Activated T-cell treated with anti-CD3 and anti-CD28 coated beads, Interleukin-2, amount 50 U/mL, for 4 hours (primary cell): Measurements from ENCODE around the gene PEG3. TPM values are rescaled to one million over a fixed set of nuclear protein-coding genes. Genes with fewer than 3 reads are reported as not detected.
"Not testable (repeated sequence)": the region's sequence is repeated elsewhere in the genome, so short reads cannot be mapped to it uniquely, and the experiment has no call there.

Source experiments
- ATAC-seq, 2 donors: fragments of 200-7000 bp; cut with Tn5 transposase; one replicate each; pipeline ENCODE4 v1.10.0; 2021
- DNase-seq: peaks from one replicate; pipeline ENCODE4 v3.0.0-alpha.2; 2020
- H3K27me3 Mint-ChIP-seq: one replicate; pipeline ENCODE4 v1.8.0; 2021; ENCODE audit warnings: low read depth, mixed read lengths
- H3K36me3 Mint-ChIP-seq: one replicate; pipeline ENCODE4 v1.8.0; 2022; ENCODE audit warnings: mixed read lengths; ENCODE audit not compliant: insufficient read depth
- H3K4me1 Mint-ChIP-seq: one replicate; pipeline ENCODE4 v1.8.0; 2021; ENCODE audit warnings: low read depth, mixed read lengths
- H3K4me3 Mint-ChIP-seq: one replicate; pipeline ENCODE4 v1.8.0; 2021; ENCODE audit warnings: mild to moderate bottlenecking, moderate library complexity, mixed read lengths
- H3K9me3 Mint-ChIP-seq: one replicate; pipeline ENCODE4 v1.8.0; 2021; ENCODE audit warnings: mixed read lengths
- total RNA-seq, 3 donors: library from RNA; stranded (reverse); gene quantifications; one replicate each; pipeline ENCODE4 v1.2.1, GENCODE V29; 2021

PEG3 gene
- total RNA-seq, 3 donors from 2014 or later, result 0.11 to 0.27 (median 0.18) TPM

- no peaks in the 10 kb centered on the region for H3K27me3 Mint-ChIP-seq
- H3K36me3 Mint-ChIP-seq, result no peaks in the 10 kb centered on the region
- DNase-seq (no peak), ATAC-seq (no peak)
- peaks cover 34% of the 10 kb centered on the region for H3K9me3 Mint-ChIP-seq
- no peaks in the 10 kb centered on the region for H3K4me1 Mint-ChIP-seq
- H3K4me3 Mint-ChIP-seq, result no peak overlapping the region
These were observed 17.5 kb upstream of the PEG3 start for GRCh38 chr19:56858026-56858425.

- DNase-seq (no peak), ATAC-seq (no peak)
- Mint-ChIP-seq H3K4me1 (no peaks in the 10 kb centered on the region), H3K27me3 (no peaks in the 10 kb centered on the region), H3K36me3 (no peaks in the 10 kb centered on the region), H3K9me3 (peaks cover 39% of the 10 kb centered on the region), H3K4me3 (no peak overlapping the region)
These were observed 16.3 kb upstream of the PEG3 start for GRCh38 chr19:56856822-56857221.

GRCh38 chr19:56852361-56852760 lies 11.8 kb upstream of the PEG3 start:
- not testable (repeated sequence) for DNase-seq, ATAC-seq, H3K36me3 Mint-ChIP-seq, H3K27me3 Mint-ChIP-seq, H3K4me1 Mint-ChIP-seq, H3K4me3 Mint-ChIP-seq
- peaks cover 39% of the 10 kb centered on the region for H3K9me3 Mint-ChIP-seq

GRCh38 chr19:56848166-56848565 lies 7.6 kb upstream of the PEG3 start:
- peaks cover 32% of the 10 kb centered on the region for H3K9me3 Mint-ChIP-seq
- H3K27me3 Mint-ChIP-seq, result no peaks in the 10 kb centered on the region
- H3K36me3 Mint-ChIP-seq, result no peaks in the 10 kb centered on the region
- no peak overlapping the region for H3K4me3 Mint-ChIP-seq
- ATAC-seq (no peak), DNase-seq (no peak)
- no peaks in the 10 kb centered on the region for H3K4me1 Mint-ChIP-seq

- no peak for DNase-seq
- H3K4me3 Mint-ChIP-seq, result no peak overlapping the region
- no peaks in the 10 kb centered on the region for H3K36me3 Mint-ChIP-seq
- no peaks in the 10 kb centered on the region for H3K4me1 Mint-ChIP-seq
- H3K9me3 Mint-ChIP-seq, result peaks cover 20% of the 10 kb centered on the region
- ATAC-seq, result no peak
- peaks cover 14% of the 10 kb centered on the region for H3K27me3 Mint-ChIP-seq
These were observed 1.9 kb upstream of the PEG3 start for GRCh38 chr19:56842412-56842811.

GRCh38 chr19:56841193-56841543 lies 642 bp upstream of the PEG3 start:
- Mint-ChIP-seq H3K4me1 (no peaks in the 10 kb centered on the region), H3K36me3 (no peaks in the 10 kb centered on the region), H3K4me3 (no peak overlapping the region), H3K27me3 (peaks cover 18% of the 10 kb centered on the region), H3K9me3 (peaks cover 24% of the 10 kb centered on the region)
- no peak for DNase-seq
- no peak for ATAC-seq

GRCh38 chr19:56839652-56840450 lies 675 bp downstream of the PEG3 start:
- H3K9me3 Mint-ChIP-seq, result peaks cover 31% of the 10 kb centered on the region
- ATAC-seq (no peak), DNase-seq (no peak)

GRCh38 chr19:56838909-56839651 lies 1.4 kb downstream of the PEG3 start:
- H3K4me3 Mint-ChIP-seq, result no peak overlapping the region
- peaks cover 37% of the 10 kb centered on the region for H3K9me3 Mint-ChIP-seq
- peaks cover 22% of the 10 kb centered on the region for H3K27me3 Mint-ChIP-seq
- ATAC-seq (peak in 1 of 2 donors; percentile 14), DNase-seq (no peak)
- no peaks in the 10 kb centered on the region for H3K36me3 Mint-ChIP-seq
- H3K4me1 Mint-ChIP-seq, result no peaks in the 10 kb centered on the region

More at GRCh38 chr19:56839652-56840450, 675 bp downstream of the PEG3 start:
- no peak overlapping the region for H3K4me3 Mint-ChIP-seq
- peaks cover 22% of the 10 kb centered on the region for H3K27me3 Mint-ChIP-seq
- H3K36me3 Mint-ChIP-seq, result no peaks in the 10 kb centered on the region
- H3K4me1 Mint-ChIP-seq, result no peaks in the 10 kb centered on the region

- H3K4me1 Mint-ChIP-seq, result no peaks in the 10 kb centered on the region
- H3K4me3 Mint-ChIP-seq, result no peak overlapping the region
- H3K27me3 Mint-ChIP-seq, result peaks cover 22% of the 10 kb centered on the region
- no peaks in the 10 kb centered on the region for H3K36me3 Mint-ChIP-seq
- ATAC-seq (no peak), DNase-seq (no peak)
- H3K9me3 Mint-ChIP-seq, result peaks cover 39% of the 10 kb centered on the region
These were observed 2.3 kb downstream of the PEG3 start for GRCh38 chr19:56838024-56838908.

GRCh38 chr19:56837492-56838023 lies 3.0 kb downstream of the PEG3 start:
- no peak for ATAC-seq
- Mint-ChIP-seq H3K36me3 (no peaks in the 10 kb centered on the region), H3K4me1 (no peaks in the 10 kb centered on the region), H3K4me3 (no peak overlapping the region), H3K9me3 (peaks cover 40% of the 10 kb centered on the region), H3K27me3 (peaks cover 22% of the 10 kb centered on the region)
- no peak for DNase-seq

- ATAC-seq, result no peak
- H3K27me3 Mint-ChIP-seq, result peaks cover 22% of the 10 kb centered on the region
- no peaks in the 10 kb centered on the region for H3K36me3 Mint-ChIP-seq
- H3K4me3 Mint-ChIP-seq, result no peak overlapping the region
- no peak for DNase-seq
- peaks cover 44% of the 10 kb centered on the region for H3K9me3 Mint-ChIP-seq
- H3K4me1 Mint-ChIP-seq, result no peaks in the 10 kb centered on the region
These were observed 3.5 kb downstream of the PEG3 start for GRCh38 chr19:56837004-56837403.

- no peak overlapping the region for H3K4me3 Mint-ChIP-seq
- peaks cover 38% of the 10 kb centered on the region for H3K9me3 Mint-ChIP-seq
- H3K4me1 Mint-ChIP-seq, result no peaks in the 10 kb centered on the region
- H3K27me3 Mint-ChIP-seq, result peaks cover 22% of the 10 kb centered on the region
- DNase-seq (no peak), ATAC-seq (no peak)
- no peaks in the 10 kb centered on the region for H3K36me3 Mint-ChIP-seq
These were observed 4.5 kb downstream of the PEG3 start for GRCh38 chr19:56836059-56836458.

- H3K9me3 Mint-ChIP-seq, result peaks cover 35% of the 10 kb centered on the region
- ATAC-seq, result no peak
These were observed 5.1 kb downstream of the PEG3 start for GRCh38 chr19:56835401-56835800.

More at GRCh38 chr19:56835401-56835800, 5.1 kb downstream of the PEG3 start:
- Mint-ChIP-seq H3K36me3 (no peaks in the 10 kb centered on the region), H3K4me1 (no peaks in the 10 kb centered on the region), H3K27me3 (peaks cover 19% of the 10 kb centered on the region), H3K4me3 (no peak overlapping the region)
- no peak for DNase-seq
